Thoracic aorta (tissue), 2 donors: ENCODE results near the gene KIF11. TPM values are rescaled to one million over a fixed set of nuclear protein-coding genes. Genes with fewer than 3 reads are reported as not detected.

Experiments
- ATAC-seq: fragments of 150-250 bp; one replicate; pipeline ENCODE4 v1.8.0; 2017; ENCODE audit warnings: low read depth; ENCODE audit not compliant: insufficient number of reproducible peaks, low FRiP score
- DNase-seq: peaks from one replicate; pipeline ENCODE4 v3.0.0-alpha.2; 2020; ENCODE audit warnings: low spot score
- H3K27ac ChIP-seq, 2 donors: fragments of 200-600 bp; sonication (generic); 1 replicate in 1 of 2; 2 replicates in 1 of 2; pipeline ENCODE4 v1.5.1; 2016; ENCODE audit warnings: mild to moderate bottlenecking in 2 of 2, moderate library complexity in 2 of 2
- H3K27me3 ChIP-seq: fragments of 200-600 bp; sonication (generic); replicated peaks from 2 replicates; pipeline ENCODE4 v1.6.0; 2016; ENCODE audit warnings: mild to moderate bottlenecking; ENCODE audit not compliant: insufficient read depth
- H3K36me3 ChIP-seq: fragments of 200-600 bp; sonication (generic); one replicate; pipeline ENCODE4 v1.5.1; 2016
- H3K4me1 ChIP-seq, 2 donors: fragments of 200-600 bp; sonication (generic); 1 replicate in 1 of 2; 2 replicates in 1 of 2; pipeline versions ENCODE4 v1.5.1 to v1.6.0; 2016; ENCODE audit warnings: low read depth in 2 of 2, mild to moderate bottlenecking in 1 of 2; ENCODE audit not compliant: control insufficient read depth in 1 of 2
- H3K4me3 ChIP-seq: fragments of 200-600 bp; sonication (generic); 2 replicates; pipeline ENCODE4 v1.5.1; 2016; ENCODE audit warnings: mild to moderate bottlenecking
- H3K9me3 ChIP-seq: fragments of 200-600 bp; sonication (generic); 2 replicates; pipeline ENCODE4 v1.5.1; 2016
- CTCF ChIP-seq: fragments of 200-600 bp; sonication (generic); IDR thresholded peaks from one replicate; pipeline ENCODE4 v1.5.1; 2019; ENCODE audit warnings: antibody characterized with exemption
- total RNA-seq, 2 donors: library from RNA; depleted of rRNA; stranded (reverse); fragments of >200 nt; gene quantifications; one replicate each; pipeline versions ENCODE4 v1.1.0 to v1.2.3, GENCODE V29; 2016

KIF11 gene
- total RNA-seq, 2 donors from 2014 or later: 0.81 to 1.9 TPM

DNA sequence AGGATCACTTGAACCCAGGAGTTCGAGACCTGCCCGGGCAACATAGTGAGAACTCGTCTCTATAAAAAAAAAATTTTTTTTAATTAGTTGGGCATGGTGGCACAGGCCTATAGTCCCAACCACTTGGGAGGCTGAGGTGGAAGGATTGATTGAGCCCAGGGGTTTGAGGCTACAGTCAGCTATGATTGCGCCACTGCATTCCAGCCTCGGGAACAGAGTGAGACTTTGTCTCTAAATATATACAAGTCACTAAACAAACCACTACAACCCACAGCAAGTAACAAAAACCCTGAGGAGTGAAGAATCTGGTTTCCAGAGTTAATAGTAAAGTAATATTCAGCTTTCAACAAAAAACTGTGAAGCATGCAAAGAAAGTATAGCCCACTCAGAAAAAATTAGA, 64.1 kb downstream of the KIF11 start:
- no peaks in the 10 kb centered on the region for H3K4me1 ChIP-seq
- TF ChIP-seq CTCF: no peak
- DNase-seq (no peak), ATAC-seq (no peak)
- no peak overlapping the region for H3K4me3 ChIP-seq
- no peaks in the 10 kb centered on the region for H3K27me3 ChIP-seq
- no peaks in the 10 kb centered on the region for H3K36me3 ChIP-seq
- H3K27ac ChIP-seq: no peak overlapping the region
- no peaks in the 10 kb centered on the region for H3K9me3 ChIP-seq

DNA sequence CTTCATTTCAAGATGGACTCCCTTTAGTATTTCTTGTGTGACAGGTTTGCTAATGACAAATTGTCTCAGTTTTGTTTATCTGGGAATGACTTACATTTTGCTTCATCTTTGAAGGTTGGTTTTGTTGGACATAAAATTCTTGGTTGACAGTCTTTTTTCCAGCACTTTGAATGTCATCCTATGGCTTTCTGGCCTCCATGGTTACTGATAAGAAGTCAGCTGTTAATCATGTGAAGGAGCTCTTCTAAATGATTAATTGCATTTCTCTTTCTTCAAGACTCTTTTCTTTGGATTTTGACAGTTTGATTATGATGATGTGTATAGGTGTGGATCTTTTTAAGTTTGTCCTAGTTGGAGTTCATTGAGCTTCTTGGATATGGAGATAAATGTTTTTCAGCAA, 69.9 kb downstream of the KIF11 start:
- no peak for TF ChIP-seq CTCF
- no peak overlapping the region for H3K27ac ChIP-seq
- H3K4me3 ChIP-seq: no peak overlapping the region
- DNase-seq (no peak), ATAC-seq (no peak)
- no peaks in the 10 kb centered on the region for H3K27me3 ChIP-seq
- H3K36me3 ChIP-seq: no peaks in the 10 kb centered on the region
- peaks cover 15% of the 10 kb centered on the region for H3K9me3 ChIP-seq
- H3K4me1 ChIP-seq: no peaks in the 10 kb centered on the region

DNA sequence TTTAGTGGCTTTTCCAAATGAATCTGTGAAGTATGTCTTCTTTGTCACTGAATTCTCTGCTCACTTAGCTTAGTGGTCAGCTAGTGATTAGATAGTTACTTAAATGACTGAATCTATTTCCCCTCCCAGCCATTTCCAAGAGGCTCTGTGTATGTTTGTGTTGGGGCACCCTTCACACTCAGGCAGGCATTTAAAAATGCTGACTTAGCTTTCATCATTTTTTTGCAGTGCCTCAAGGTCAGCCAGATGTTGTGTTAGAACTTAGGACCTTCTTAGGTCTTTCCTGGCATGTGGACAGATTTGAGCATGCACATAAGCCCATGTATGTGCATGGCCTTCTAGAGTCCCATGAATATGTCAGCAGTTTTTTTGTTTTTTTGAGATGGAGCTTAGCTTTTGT, 71.4 kb downstream of the KIF11 start:
- no peak for ATAC-seq

DNA sequence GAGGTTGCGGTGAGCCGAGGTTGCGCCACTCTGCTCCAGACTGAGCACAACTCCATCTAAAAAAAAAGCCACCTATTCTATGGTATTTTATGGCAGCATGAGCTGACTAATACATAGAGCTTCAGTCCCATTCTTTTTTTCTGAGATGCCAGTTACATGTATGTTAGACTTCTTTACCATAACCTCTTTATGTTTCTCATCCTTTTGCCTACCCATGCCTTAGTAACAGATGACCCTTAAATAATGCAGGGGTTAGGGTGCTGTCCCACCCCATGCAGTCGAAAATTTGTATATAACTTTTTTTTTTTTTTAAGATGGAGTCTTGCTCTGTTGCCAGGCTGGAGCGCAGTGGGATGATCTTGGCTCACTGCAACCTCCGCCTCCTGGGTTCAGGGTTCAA, 74.1 kb downstream of the KIF11 start:
- no peak overlapping the region for H3K27ac ChIP-seq
- H3K9me3 ChIP-seq: peaks cover 15% of the 10 kb centered on the region
- TF ChIP-seq CTCF: no peak
- no peaks in the 10 kb centered on the region for H3K36me3 ChIP-seq
- DNase-seq (no peak), ATAC-seq (no peak)
- no peak overlapping the region for H3K4me3 ChIP-seq
- no peaks in the 10 kb centered on the region for H3K27me3 ChIP-seq
- no peaks in the 10 kb centered on the region for H3K4me1 ChIP-seq

More for the DNA sequence above, 71.4 kb downstream of the KIF11 start:
- no peaks in the 10 kb centered on the region for H3K27me3 ChIP-seq
- no peaks in the 10 kb centered on the region for H3K4me1 ChIP-seq
- no peak overlapping the region for H3K4me3 ChIP-seq
- DNase-seq: no peak
- TF ChIP-seq CTCF: no peak
- peaks cover 15% of the 10 kb centered on the region for H3K9me3 ChIP-seq
- H3K27ac ChIP-seq: no peak overlapping the region
- H3K36me3 ChIP-seq: no peaks in the 10 kb centered on the region

DNA sequence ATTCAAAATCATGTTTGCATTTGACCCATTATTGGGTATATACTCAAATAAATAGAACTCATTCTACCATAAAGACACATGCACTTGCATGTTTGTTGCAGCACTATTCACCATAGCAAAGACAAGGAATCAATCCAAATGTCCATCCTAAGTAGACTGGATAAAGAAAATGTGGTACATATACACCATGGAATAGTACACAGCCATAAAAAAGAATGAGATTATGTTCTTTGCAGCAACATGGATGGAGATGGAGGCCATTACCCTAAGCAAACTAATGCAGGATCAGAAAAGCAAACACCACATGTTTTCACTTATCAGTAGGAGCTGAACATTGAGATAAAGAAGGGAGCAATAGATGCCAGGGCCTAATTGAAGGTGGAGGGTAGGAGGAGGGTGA, 84.8 kb downstream of the KIF11 start:
- H3K27me3 ChIP-seq: no peaks in the 10 kb centered on the region
- no peak overlapping the region for H3K4me3 ChIP-seq
- TF ChIP-seq CTCF: no peak
- DNase-seq (no peak), ATAC-seq (no peak)
- H3K4me1 ChIP-seq: no peaks in the 10 kb centered on the region
- no peaks in the 10 kb centered on the region for H3K9me3 ChIP-seq
- H3K36me3 ChIP-seq: no peaks in the 10 kb centered on the region
- H3K27ac ChIP-seq: no peak overlapping the region
